Neuronal stem cell (in vitro differentiated cells): ENCODE results near the gene FOXL3.
"Not testable (repeated sequence)": the region's sequence is repeated elsewhere in the genome, so short reads cannot be mapped to it uniquely, and the experiment has no call there.

Experiments used
- DNase-seq: peaks from one replicate; pipeline ENCODE4 v3.0.0-alpha.2; 2013; ENCODE audit warnings: low spot score
- H2AFZ ChIP-seq: one replicate; pipeline ENCODE4 v1.6.1; 2013; ENCODE audit warnings: mild to moderate bottlenecking, low read length, inconsistent platforms
- H2AK5ac ChIP-seq: 2 replicates; pipeline ENCODE4 v1.6.1; 2013; ENCODE audit warnings: low read depth, mild to moderate bottlenecking, inconsistent platforms, low read length, moderate library complexity, mixed read lengths
- H2BK120ac ChIP-seq: 2 replicates; pipeline ENCODE4 v1.6.1; 2013; ENCODE audit warnings: low read depth, mild to moderate bottlenecking, inconsistent platforms, low read length, moderate library complexity, mixed read lengths
- H2BK12ac ChIP-seq: one replicate; pipeline ENCODE4 v1.6.1; 2013; ENCODE audit warnings: low read length, inconsistent platforms
- H2BK15ac ChIP-seq: 2 replicates; pipeline ENCODE4 v1.6.1; 2013; ENCODE audit warnings: mild to moderate bottlenecking, low read length, inconsistent platforms, mixed read lengths
- H2BK5ac ChIP-seq: one replicate; pipeline ENCODE4 v1.6.1; 2013; ENCODE audit warnings: inconsistent platforms, mild to moderate bottlenecking, low read length, moderate library complexity
- H3K14ac ChIP-seq: one replicate; pipeline ENCODE4 v1.6.1; 2013; ENCODE audit warnings: low read length, inconsistent platforms
- H3K18ac ChIP-seq: 2 replicates; pipeline ENCODE4 v1.6.1; 2013; ENCODE audit warnings: low read length, inconsistent platforms
- H3K23ac ChIP-seq: 2 replicates; pipeline ENCODE4 v1.6.1; 2013; ENCODE audit warnings: low read depth, mild to moderate bottlenecking, mixed read lengths, low read length, inconsistent platforms; ENCODE audit not compliant: poor library complexity
- H3K27ac ChIP-seq: replicated peaks from 3 replicates; pipeline ENCODE4 v1.5.1; 2013; ENCODE audit warnings: low read length, inconsistent platforms
- H3K27me3 ChIP-seq, 3 experiments: 2 replicates each; pipeline ENCODE4 v1.6.1; 2013; ENCODE audit warnings: low read length in 3 of 3, mild to moderate bottlenecking in 2 of 3, inconsistent platforms in 1 of 3, low read depth in 1 of 3, mixed read lengths in 1 of 3, moderate library complexity in 1 of 3; ENCODE audit not compliant: control insufficient read depth in 3 of 3, insufficient read depth in 3 of 3
- H3K36me3 ChIP-seq, 2 donors: replicated peaks in 1 of 2; 2 replicates each; pipeline ENCODE4 v1.6.1; 2013; ENCODE audit warnings: low read length in 2 of 2; ENCODE audit not compliant: control insufficient read depth in 2 of 2, insufficient read depth in 2 of 2
- H3K4ac ChIP-seq: 2 replicates; pipeline ENCODE4 v1.6.1; 2013; ENCODE audit warnings: inconsistent platforms, mild to moderate bottlenecking, low read length, moderate library complexity
- H3K4me1 ChIP-seq, 2 donors: 1 replicate in 1 of 2; 2 replicates in 1 of 2; pipeline ENCODE4 v1.6.1; 2013; ENCODE audit warnings: low read length in 2 of 2, low read depth in 1 of 2; ENCODE audit not compliant: control insufficient read depth in 2 of 2, insufficient read depth in 1 of 2
- H3K4me2 ChIP-seq: one replicate; pipeline ENCODE4 v1.6.1; 2013; ENCODE audit warnings: mild to moderate bottlenecking, low read length, inconsistent platforms; ENCODE audit not compliant: insufficient read depth, poor library complexity, severe bottlenecking
- H3K4me3 ChIP-seq, 2 donors: 2 replicates each; pipeline ENCODE4 v1.5.1; 2013; ENCODE audit warnings: low read length in 2 of 2, mild to moderate bottlenecking in 2 of 2, inconsistent platforms in 1 of 2, moderate library complexity in 1 of 2
- H3K79me1 ChIP-seq: one replicate; pipeline ENCODE4 v1.6.1; 2013; ENCODE audit warnings: low read depth, mild to moderate bottlenecking, inconsistent platforms, low read length, moderate library complexity
- H3K9ac ChIP-seq: one replicate; pipeline ENCODE4 v1.6.1; 2013; ENCODE audit warnings: mild to moderate bottlenecking, low read depth, low read length, inconsistent platforms; ENCODE audit not compliant: poor library complexity
- H3K9me3 ChIP-seq, 2 donors: replicated peaks in 1 of 2; 2 replicates each; pipeline versions ENCODE3 to v1.6.1; 2013; ENCODE audit warnings: low read length in 2 of 2, mild to moderate bottlenecking in 2 of 2, inconsistent platforms in 1 of 2, low read depth in 1 of 2, mixed read lengths in 1 of 2, moderate library complexity in 1 of 2; ENCODE audit not compliant: control insufficient read depth in 2 of 2, insufficient read depth in 1 of 2
- H4K8ac ChIP-seq: one replicate; pipeline ENCODE4 v1.6.1; 2013; ENCODE audit warnings: low read depth, mild to moderate bottlenecking, inconsistent platforms, low read length, moderate library complexity
- H4K91ac ChIP-seq: one replicate; pipeline ENCODE4 v1.6.1; 2013; ENCODE audit warnings: low read length, low read depth, mild to moderate bottlenecking, inconsistent platforms; ENCODE audit not compliant: poor library complexity
- WGBS, 2 donors: extraction: QIAGEN DNeasy Blood & Tissue Kit; methylation state at CpG; one replicate each; pipeline ENCODE4 v1.1.7; 2013; ENCODE audit warnings: missing lambda C conversion rate in 2 of 2, mixed read lengths in 1 of 2; ENCODE audit not compliant: insufficient read length in 2 of 2, insufficient replicate concordance in 1 of 2; ENCODE audit errors: extremely low coverage in 2 of 2; 5-methylcytosine and 5-hydroxymethylcytosine counted together

FOXL3 gene

GRCh38 chr7:263483-264351 lies 26.3 kb upstream of the FOXL3 start:
- not testable (repeated sequence) for H3K4me3 ChIP-seq, H3K4me2 ChIP-seq, H4K8ac ChIP-seq, H2BK5ac ChIP-seq, H3K27ac ChIP-seq, H3K9ac ChIP-seq, H3K4me1 ChIP-seq, DNase-seq, H3K18ac ChIP-seq, H4K91ac ChIP-seq, H2AFZ ChIP-seq, H2AK5ac ChIP-seq, H3K79me1 ChIP-seq, H2BK12ac ChIP-seq, H3K14ac ChIP-seq, H2BK120ac ChIP-seq, H3K4ac ChIP-seq, H2BK15ac ChIP-seq, H3K23ac ChIP-seq, H3K27me3 ChIP-seq
- peaks cover 6 to 20% of the 10 kb centered on the region in 2 donors for H3K36me3 ChIP-seq
- peaks cover 25 to 37% of the 10 kb centered on the region in 2 donors for H3K9me3 ChIP-seq
- no CpG with 5 or more reads among the region's 37 CpGs for WGBS, 2 donors

DNA sequence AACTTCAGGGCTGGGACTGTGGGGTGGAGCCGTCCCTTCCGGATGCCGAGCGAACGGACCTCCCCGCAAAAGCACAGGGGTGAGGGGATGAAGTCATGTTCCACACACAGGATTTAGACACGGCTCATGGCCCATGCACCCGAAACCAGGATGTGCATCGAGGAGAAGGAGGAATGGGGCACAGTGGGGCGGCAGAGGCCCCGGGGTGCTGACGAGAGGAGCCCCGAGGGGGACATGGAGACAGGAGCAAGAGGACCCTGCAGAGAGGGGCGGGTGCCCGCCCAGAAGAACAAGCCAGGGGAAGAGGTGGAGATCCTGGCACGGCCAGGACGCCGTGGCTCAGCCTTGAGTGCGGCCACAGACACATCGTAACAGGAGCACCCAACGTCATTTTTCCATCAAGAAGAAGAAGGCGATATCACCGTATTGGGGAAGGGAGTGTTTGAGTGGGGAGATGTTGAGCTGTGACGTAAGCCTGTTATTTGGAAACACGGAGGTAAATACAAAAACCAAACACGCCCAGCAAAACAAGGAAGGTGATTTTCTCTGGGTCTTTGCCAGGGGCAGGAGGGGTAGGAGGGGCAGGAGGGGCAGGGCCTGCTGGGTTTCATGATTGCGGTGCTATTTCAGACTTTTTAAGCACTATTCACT lies 25.3 kb upstream of the FOXL3 start:
- H3K27me3 ChIP-seq: no peaks in the 10 kb centered on the region
- no peak overlapping the region for H4K91ac ChIP-seq
- H3K18ac ChIP-seq: peak overlapping the region; percentile 5
- peak overlapping the region; percentile 6 for H2AK5ac ChIP-seq
- H3K9ac ChIP-seq: no peak overlapping the region
- no peak overlapping the region for H2BK120ac ChIP-seq
- no peak overlapping the region for H2BK12ac ChIP-seq
- H3K4me2 ChIP-seq: no peak overlapping the region
- H3K23ac ChIP-seq: no peak overlapping the region
- H2AFZ ChIP-seq: no peak overlapping the region
- no peaks in the 10 kb centered on the region for H3K79me1 ChIP-seq
- H3K4me1 ChIP-seq: no peaks in the 10 kb centered on the region
- H3K4ac ChIP-seq: no peak overlapping the region
- no peak overlapping the region for H2BK15ac ChIP-seq
- H4K8ac ChIP-seq: no peak overlapping the region
- no CpG with 5 or more reads among the region's 27 CpGs for WGBS, 2 donors
- no peak for DNase-seq
- H3K14ac ChIP-seq: no peak overlapping the region
- no peak overlapping the region for H3K4me3 ChIP-seq
- no peak overlapping the region for H3K27ac ChIP-seq
- H2BK5ac ChIP-seq: no peak overlapping the region
- peaks cover 25 to 33% of the 10 kb centered on the region in 2 donors for H3K9me3 ChIP-seq
- H3K36me3 ChIP-seq: peaks cover 6 to 12% of the 10 kb centered on the region in 2 donors

DNA sequence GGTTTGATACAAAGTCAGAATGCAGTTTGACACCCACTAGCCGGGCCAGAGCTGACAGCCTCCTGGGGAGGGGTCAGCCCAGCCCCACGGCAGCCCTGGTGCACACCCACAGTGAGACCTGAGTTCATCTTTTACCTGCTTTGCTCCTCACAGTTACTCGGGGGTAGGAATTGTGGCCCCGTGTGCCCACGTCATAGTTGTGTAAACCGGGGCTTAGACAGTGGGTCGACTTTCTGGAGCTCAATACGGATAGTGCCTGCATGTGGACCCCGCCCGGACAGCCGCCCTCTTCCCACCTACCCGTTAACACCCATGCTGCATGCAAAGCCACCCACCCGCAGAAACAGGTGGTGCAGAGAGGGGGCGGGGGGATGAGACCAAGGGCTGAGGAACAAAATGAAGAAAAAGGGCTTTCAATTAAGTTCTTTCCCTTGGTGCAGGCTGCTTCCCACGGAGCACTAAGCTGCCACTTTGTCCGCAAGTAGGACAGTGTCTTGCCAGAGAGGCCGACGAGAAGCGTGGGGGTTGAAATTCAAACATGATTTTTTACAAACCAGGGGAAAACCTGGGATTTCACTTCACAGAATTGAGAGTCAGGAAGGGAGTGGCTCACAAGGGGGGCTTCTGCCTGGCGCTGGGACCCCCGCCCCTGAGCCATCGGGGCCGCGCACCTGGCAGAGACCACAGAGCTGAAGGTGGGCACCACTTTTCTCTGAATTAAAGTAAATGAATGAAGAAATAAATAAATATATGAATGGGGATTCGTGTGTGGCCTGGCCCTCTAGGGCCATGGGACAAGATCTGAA lies 24.6 kb upstream of the FOXL3 start:
- H4K91ac ChIP-seq: no peak overlapping the region
- H2AFZ ChIP-seq: no peak overlapping the region
- H3K27me3 ChIP-seq: no peaks in the 10 kb centered on the region
- H2AK5ac ChIP-seq: no peak overlapping the region
- no CpG with 5 or more reads among the region's 25 CpGs for WGBS, 2 donors
- H2BK5ac ChIP-seq: no peak overlapping the region
- no peak for DNase-seq
- H2BK15ac ChIP-seq: no peak overlapping the region
- no peak overlapping the region for H4K8ac ChIP-seq
- H3K4ac ChIP-seq: no peak overlapping the region
- H3K4me1 ChIP-seq: no peaks in the 10 kb centered on the region
- no peak overlapping the region for H3K14ac ChIP-seq
- peaks cover 21 to 31% of the 10 kb centered on the region in 2 donors for H3K9me3 ChIP-seq
- no peaks in the 10 kb centered on the region for H3K79me1 ChIP-seq
- H2BK12ac ChIP-seq: no peak overlapping the region
- no peak overlapping the region for H3K18ac ChIP-seq
- H3K9ac ChIP-seq: no peak overlapping the region
- no peak overlapping the region for H3K27ac ChIP-seq
- H3K36me3 ChIP-seq: peaks cover 4 to 6% of the 10 kb centered on the region in 2 donors
- H3K23ac ChIP-seq: no peak overlapping the region
- H3K4me2 ChIP-seq: no peak overlapping the region
- no peak overlapping the region for H3K4me3 ChIP-seq
- no peak overlapping the region for H2BK120ac ChIP-seq
